Endometrial microvascular endothelial cells (primary cell): ENCODE results near the gene SRP72. TPM values are rescaled to one million over a fixed set of nuclear protein-coding genes. Genes with fewer than 3 reads are reported as not detected.

Experiments
- in situ Hi-C: cut with HindIII; loops from 2 replicates; pipeline ENCODE4 v1.10.0; 2017; ENCODE audit warnings: low sequenced_read_pairs, low pct_unique_long_range_greater_than_20kb; ENCODE audit errors: inconsistent ontology term
- total RNA-seq: library from RNA; depleted of rRNA; stranded (reverse); fragments of >200 nt; gene quantifications from one replicate; pipeline ENCODE4 v1.2.3, GENCODE V29; 2015; ENCODE audit errors: inconsistent ontology term

Gene SRP72
- total RNA-seq, 1 donor from 2014 or later: 74.3 TPM

- in situ Hi-C loops: no loop called here
Measured at GRCh38 chr4:56532239-56532638, 64.8 kb downstream of the SRP72 start.

GRCh38 chr4:56535915-56536314 is 68.5 kb downstream of the SRP72 start:
- in situ Hi-C loops: no loop called here

- in situ Hi-C loops: no loop called here
Measured at GRCh38 chr4:56537147-56537546, 69.7 kb downstream of the SRP72 start.

- in situ Hi-C loops: no loop called here
Measured at GRCh38 chr4:56540826-56541225, 73.4 kb downstream of the SRP72 start.

GRCh38 chr4:56544573-56545131 is 77.2 kb downstream of the SRP72 start:
- in situ Hi-C loops: no loop called here

GRCh38 chr4:56550642-56551041 is 83.2 kb downstream of the SRP72 start:
- in situ Hi-C loops: no loop called here

GRCh38 chr4:56551516-56551915 is 84.1 kb downstream of the SRP72 start:
- in situ Hi-C loops: no loop called here

GRCh38 chr4:56552273-56552672 is 84.9 kb downstream of the SRP72 start:
- in situ Hi-C loops: no loop called here

Other genes starting within 250 kb of the SRP72 start
- 8.0 TPM for gene AASDH, start 80.1 kb upstream of the SRP72 start, total RNA-seq
- 19.8 TPM for gene PPAT, start 32.0 kb upstream of the SRP72 start, total RNA-seq
- gene PAICS, start 31.4 kb upstream of the SRP72 start, total RNA-seq: 145 TPM
- gene ARL9, start 38.2 kb downstream of the SRP72 start, total RNA-seq: 1.1 TPM
- gene HOPX, start 213.7 kb downstream of the SRP72 start, total RNA-seq: 108 TPM